IPS-NIHi11 (cell line): ENCODE results near the gene BPIFA2.
"Not testable (repeated sequence)": the region's sequence is repeated elsewhere in the genome, so short reads cannot be mapped to it uniquely, and the experiment has no call there.

Experiments used
- DNase-seq: peaks from one replicate; pipeline ENCODE4 v3.0.0; 2012; ENCODE audit warnings: mixed read lengths, low spot score

Gene BPIFA2

GRCh38 chr20:33167859-33168258, at the start of gene BPIFA2:
TSS of gene BPIFA2 (plus strand) at chr20:33168159. CDS start at chr20:33169146, 987 bp downstream.
- no peak for DNase-seq

DNA sequence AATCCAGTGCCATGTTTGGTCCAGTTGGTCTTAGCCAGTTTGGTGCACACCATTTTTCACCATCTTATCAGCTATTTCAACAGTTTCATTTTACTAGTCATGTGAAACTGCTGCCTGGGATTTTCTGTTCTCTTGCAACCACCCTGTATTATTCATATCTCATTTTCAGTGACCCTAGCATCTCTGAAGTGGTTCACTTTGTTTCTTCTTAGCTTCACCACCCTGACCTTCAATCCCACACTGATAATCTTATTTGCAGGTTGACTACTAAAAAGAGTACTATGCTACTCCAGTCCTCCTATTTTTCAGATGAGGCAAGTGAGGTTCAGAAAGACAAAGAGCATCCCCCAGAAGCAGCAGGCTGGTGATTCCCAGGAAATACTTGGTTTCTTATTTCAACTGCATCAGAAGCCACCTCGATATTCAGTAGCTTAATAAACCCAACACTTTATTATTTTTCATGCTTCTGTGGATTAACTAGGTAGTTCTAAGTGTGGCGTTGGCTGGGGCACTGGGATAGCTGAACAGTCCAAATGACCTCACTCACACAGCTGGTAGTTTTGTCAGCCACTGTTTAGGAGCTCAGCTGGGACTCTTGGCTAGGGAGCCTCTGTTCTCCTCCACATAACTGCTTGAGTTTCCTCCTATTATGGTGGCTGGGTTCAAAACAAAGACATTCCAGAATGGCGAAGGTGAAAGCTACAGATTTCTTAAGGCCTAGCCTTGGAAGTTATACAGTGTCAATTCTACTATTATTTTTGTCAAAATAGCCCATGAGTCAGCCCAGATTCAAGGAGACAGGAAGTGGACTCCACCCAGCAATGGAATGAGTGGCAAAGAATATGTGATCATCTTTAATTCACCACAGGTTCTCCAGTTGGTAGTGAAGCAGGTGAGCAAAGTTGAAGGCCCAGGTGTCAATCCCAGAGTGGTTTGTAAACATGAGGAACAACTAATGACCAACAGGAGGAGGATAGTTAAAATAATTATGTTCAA, 47.9 kb upstream of the BPIFA2 start:
- DNase-seq = no peak

DNA sequence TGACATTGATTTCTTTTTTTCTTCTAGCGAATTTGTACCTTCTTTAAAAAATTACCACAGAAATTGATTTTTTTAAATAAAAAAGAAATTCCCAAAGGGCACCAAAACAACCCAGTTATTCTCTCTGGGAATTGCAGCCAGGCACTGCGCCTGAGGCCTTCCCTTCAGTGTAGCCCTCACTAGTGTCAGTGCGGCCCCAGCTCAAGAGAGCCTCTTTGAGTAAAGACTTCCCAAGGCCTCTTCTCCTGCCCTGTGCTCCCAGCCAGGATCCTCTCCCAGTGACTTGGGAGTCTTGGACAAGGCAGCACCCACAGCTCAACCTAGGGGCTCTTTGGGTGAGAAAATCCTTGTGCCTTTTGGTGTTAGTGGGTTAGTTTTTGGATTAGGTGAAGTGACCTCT, 47.0 kb upstream of the BPIFA2 start:
- DNase-seq = no peak

GRCh38 chr20:33122297-33122696, 45.7 kb upstream of the BPIFA2 start:
- DNase-seq = not testable (repeated sequence)

DNA sequence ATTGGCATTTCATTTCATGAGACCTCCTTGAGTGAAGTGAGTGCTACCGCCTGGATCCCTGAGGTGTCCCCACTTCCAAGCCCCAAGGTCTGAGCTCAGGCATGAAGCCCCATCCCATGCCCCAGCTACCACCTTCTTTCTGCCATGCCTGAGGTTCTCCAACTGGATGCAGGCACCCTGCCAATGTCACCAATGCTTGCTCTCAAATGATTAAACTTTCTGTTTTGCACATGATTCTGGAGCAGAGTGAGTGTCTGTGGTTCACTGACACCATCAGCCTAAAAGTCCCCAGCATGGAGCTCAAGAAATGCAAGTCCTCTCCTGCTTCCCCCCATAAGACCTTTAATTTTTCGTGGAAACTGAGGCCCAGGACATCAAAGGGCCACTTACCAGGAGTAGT, 43.7 kb upstream of the BPIFA2 start:
- DNase-seq = no peak

- DNase-seq = no peak
Observed at GRCh38 chr20:33124994-33125393, 43.0 kb upstream of the BPIFA2 start.

DNA sequence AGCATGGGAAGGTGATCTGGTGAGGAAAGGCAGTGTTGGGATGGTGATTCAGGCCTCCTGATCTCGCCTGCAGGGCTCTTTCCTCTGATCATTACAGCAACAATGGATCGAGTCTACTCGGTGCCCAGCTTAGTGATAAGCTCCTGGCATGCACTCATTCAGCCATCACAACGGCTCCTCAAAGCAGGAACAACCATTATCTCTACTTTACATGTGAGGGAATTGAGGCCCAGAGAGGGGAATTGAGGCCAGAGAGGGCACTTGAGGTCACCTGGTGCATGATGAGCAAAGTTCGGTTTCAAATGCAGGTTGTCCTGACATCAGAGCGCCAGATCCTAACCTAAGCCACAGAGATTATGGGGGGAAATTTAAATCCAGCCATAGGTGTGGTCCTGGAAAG, 42.0 kb upstream of the BPIFA2 start:
- DNase-seq = no peak

DNA sequence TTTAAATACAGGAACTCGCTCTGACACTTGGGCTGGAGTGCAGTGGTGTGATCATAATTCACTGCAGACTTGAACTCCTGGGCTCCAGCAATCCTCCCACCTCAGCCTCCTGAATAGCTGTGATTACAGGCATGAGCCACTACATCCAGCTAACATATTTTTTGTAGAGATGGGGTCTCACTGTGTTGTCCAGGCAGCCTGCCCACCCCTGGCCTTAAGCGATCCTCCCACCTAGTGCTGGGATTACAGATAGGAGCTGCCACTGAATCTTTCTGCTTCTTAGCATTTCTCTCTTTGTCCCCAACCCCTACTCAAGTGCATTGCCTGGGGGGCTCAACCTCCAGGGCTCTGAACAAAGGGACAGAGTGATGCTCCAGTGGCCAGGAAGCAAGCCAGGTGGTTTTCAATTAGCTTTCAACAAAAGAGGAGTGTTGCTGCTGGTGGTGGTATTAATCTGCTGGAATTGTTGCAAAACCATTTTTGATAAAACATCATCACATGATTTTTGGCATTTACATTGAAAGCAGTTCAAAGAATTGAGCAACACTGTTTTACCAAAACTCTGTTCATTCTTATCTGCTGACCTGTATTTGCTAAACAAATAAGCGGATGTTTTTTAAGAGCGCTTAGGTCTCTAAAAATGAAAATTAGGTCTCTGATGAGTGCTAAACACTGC, 40.4 kb upstream of the BPIFA2 start:
- no peak for DNase-seq

- no peak for DNase-seq
Observed at GRCh38 chr20:33130568-33131061, 37.3 kb upstream of the BPIFA2 start.

- no peak for DNase-seq
Observed at GRCh38 chr20:33131949-33132473, 35.9 kb upstream of the BPIFA2 start.

DNA sequence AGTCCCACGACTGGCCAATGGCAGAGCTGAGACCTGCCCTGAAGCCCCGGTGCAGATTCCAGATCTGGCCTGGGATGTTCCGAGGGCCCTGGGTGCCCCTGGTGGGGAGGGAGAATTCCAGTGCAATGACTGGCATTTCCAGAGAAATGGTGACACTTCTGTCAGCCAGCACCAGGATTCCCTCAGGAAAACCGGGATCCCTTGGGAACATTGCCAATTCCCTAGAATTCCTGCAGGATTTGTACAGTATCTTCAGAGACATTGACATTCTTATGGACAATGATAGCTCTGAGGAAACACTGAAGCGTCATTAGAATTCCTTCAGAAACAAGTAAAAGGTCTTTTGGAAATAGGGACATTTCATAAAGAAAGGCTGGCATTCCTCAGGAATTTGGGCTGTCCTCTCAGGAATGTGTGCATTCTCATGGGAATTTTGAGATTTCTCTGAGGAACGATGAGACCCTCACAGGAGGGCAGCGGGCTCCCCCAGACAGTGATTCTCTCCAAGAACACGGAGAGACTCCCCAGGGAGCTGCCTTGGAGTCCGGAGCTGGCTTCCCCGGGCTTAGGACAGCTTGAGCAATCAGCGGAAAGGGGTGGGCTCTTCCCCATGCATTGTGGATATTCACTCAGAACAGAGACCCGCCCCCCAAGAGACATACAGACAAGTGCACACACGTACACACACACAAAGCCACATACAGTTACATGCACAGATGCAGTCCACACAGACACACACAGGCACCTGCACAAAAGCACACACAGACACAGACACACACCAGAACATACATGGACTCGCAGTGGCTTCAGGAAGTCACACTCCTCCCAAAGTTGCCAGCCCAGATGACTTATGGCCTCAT, 35.2 kb upstream of the BPIFA2 start:
- peak; percentile 38 for DNase-seq

- no peak for DNase-seq
Observed at GRCh38 chr20:33133373-33133941, 34.5 kb upstream of the BPIFA2 start.

DNA sequence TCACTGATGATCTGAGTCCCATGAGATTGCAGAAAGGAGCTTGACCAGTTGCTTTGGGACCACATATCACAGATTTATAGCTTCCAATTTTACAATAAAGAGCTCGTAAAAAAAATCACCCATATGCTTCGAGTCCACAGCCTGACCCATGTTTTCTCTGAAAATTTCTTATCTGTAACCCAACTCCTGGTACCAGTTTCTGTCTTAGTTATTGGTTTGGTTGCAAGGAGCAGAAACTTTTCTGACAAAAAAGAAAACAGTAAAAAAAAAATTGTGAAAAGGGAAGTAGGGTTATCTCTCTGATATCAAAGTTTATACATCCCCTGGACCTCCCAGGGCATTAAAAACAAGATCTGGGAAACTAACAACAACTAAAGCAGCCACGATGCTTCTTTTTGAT, 30.8 kb upstream of the BPIFA2 start:
- no peak for DNase-seq

DNA sequence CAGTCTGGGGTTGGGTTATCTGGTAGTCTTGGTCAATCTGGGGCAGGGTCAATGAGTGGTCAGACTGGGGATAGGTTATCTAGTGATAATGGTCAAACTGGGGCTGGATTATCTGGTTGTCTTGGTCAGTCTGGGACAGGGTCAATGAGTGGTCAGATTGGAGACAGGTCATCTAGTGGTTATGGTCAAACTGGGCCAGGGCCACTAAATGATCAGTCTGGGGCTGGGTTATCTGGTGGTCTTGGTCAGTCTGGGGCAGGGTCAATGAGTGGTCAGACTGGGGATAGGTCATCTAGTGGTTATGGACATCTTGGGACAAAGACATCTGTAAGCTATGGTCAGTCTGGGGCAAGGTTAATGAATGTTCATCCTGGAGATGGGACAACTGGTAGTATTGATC, 28.5 kb upstream of the BPIFA2 start:
- no peak for DNase-seq

DNA sequence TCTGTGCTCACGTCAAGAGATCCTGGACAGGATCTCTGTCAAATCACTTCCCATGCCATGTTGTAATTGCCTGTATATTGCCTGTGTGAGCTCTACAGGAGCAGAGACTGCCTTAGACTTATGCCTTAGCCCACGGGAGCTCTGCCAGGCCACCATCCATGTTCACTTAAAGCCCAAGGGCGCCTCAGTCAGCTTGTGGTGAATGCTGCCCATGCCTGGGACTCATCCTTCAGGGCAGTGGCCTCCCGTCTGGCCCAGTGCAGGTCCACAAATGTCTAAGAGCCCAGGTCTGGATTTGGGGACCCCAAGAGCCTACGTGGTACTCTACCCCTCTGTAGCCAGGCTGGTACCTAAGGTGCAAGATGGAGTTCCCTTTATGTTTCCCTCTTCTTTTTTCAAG, 22.4 kb upstream of the BPIFA2 start:
- DNase-seq = no peak

GRCh38 chr20:33147299-33147698, 20.7 kb upstream of the BPIFA2 start:
- no peak for DNase-seq

DNA sequence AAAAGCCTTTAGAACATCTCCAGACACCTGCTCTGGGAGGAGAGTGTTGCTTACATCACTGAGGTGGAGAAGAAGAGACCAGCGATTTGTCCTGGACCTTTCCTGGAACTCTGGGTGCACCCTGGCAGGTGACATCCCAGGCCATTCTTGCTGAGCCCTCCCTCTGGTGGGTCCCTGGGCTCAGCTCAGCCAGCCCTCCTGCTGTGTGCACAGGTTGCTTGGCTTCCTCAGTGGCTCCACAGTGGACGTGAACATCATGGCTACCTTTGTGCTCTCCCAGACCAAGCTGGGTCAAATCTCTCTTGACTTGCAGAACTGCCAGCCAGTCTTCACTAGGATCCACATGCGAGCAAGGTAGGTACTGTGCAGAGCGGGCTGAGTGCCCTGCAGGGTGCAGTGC, 19.9 kb upstream of the BPIFA2 start:
- no peak for DNase-seq

GRCh38 chr20:33154252-33154651, 13.7 kb upstream of the BPIFA2 start:
- no peak for DNase-seq

DNA sequence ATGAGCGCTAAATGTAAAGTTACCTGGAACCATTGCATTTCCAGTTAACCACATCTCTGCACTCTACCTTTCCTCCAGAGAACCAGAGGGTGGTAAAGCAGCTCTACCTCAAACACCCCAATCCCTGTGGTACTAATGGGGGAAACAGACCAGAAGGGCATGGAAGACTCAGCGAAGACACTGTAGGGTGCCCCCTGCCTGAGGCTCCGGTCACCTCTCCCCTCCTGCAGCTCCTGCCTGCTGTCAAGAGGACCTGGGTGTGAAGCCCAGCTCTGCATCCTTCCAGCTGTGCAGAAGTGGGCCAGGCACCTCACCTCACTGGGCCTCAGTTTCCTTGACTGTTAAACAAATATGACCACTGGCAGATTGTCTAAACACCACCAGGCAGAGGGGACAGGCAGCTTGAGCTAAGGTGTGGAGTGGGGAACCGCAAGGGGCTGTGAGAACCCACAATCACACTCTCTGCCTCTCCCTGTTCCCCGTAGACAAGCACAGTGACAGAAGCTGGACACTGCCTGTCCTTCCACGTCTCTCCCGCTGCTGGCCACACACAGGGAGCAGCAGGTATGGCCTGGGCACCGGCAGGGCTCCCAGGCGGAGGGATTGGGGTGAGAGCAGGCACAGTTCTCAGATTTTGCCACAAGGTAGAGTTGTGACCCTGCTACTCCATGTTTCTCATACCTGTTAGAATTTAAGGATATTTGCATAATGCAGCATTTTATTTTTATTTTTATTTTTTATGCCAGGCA, 9.1 kb upstream of the BPIFA2 start:
- DNase-seq = no peak

GRCh38 chr20:33159713-33160112, 8.2 kb upstream of the BPIFA2 start:
- no peak for DNase-seq

GRCh38 chr20:33160681-33161080, 7.3 kb upstream of the BPIFA2 start:
- DNase-seq = no peak
